GM12874 (cell line): Measurements from ENCODE around the gene PPAN.

Source experiments
- CTCF ChIP-seq: IDR thresholded peaks from 2 replicates; pipeline ENCODE4 v1.5.1; 2011; ENCODE audit warnings: low read depth, mild to moderate bottlenecking, control low read depth, low read length, moderate library complexity; ENCODE audit not compliant: insufficient read depth

The PPAN gene

DNA sequence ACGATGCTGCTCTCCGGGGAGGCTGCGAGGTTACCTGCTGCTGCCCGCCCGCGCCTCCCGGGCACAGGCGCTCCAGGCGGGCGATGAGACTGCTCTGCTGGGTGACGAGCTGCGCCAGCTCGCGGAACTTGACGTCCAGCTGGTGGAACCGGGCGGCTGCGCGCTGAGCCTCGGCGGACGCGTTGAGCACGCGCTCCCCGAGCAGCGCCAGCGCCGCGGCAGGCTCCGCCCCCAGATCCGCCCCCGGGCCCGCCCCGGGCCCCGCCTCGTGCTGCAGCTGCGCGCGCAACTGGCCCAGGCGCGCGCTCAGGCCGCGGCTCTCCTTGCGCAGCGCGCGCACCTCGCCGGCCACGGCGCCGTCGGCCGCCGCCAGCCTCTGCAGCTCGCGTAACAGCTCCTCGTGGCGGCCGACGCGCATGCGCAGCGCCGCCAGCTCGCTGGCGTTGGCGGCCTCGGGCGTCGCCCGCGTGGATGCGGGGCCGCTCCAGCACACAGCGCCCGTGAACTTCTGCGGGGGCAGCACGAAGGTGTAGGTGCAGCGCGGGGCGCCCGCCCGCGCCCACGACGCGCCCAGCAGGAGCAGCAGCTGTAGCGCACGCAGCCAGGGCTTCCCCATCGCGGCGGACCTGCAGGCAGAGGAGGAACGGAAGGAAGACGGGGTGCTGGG lies 10.1 kb upstream of the PPAN start:
- no peak for TF ChIP-seq CTCF

DNA sequence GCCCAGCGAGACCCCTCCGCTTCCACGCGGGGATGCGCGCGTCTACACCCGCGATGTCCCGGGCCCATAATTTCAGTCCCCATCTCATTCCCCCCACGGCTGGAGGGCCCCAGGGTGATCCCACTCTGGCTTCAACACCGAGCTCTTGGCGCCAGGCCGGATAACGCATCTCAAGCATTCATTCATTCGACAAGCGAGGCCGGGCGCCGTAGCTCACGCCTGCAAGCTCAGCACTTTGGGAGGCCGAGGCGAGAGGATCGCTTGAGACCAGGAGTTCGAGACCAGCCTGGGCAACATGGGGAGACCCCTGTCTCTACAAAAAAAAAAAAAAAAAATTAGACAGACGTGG lies 9.6 kb upstream of the PPAN start:
- no peak for TF ChIP-seq CTCF

GRCh38 chr19:10100163-10100785 lies 5.9 kb upstream of the PPAN start:
- TF ChIP-seq CTCF: no peak

- TF ChIP-seq CTCF: no peak
Measured at GRCh38 chr19:10102787-10103236, 3.4 kb upstream of the PPAN start.

DNA sequence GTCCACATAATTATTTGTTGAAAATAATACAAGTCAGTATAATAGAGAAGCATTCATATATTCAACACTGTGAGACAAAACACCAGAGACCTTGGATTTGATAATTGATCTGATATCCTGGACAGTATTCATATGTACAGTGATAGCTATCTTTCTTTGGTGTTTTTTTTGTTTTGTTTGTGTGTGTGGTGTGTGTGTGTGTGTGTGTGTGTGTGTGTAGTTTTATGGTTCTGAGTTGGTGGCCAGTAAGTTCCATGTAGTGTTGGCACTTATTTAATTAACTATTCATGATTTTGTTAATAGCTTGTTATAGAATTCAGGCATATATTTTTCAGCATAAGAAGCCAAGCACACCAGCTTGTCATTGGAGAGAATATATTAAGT lies 2.0 kb upstream of the PPAN start:
- TF ChIP-seq CTCF: no peak

DNA sequence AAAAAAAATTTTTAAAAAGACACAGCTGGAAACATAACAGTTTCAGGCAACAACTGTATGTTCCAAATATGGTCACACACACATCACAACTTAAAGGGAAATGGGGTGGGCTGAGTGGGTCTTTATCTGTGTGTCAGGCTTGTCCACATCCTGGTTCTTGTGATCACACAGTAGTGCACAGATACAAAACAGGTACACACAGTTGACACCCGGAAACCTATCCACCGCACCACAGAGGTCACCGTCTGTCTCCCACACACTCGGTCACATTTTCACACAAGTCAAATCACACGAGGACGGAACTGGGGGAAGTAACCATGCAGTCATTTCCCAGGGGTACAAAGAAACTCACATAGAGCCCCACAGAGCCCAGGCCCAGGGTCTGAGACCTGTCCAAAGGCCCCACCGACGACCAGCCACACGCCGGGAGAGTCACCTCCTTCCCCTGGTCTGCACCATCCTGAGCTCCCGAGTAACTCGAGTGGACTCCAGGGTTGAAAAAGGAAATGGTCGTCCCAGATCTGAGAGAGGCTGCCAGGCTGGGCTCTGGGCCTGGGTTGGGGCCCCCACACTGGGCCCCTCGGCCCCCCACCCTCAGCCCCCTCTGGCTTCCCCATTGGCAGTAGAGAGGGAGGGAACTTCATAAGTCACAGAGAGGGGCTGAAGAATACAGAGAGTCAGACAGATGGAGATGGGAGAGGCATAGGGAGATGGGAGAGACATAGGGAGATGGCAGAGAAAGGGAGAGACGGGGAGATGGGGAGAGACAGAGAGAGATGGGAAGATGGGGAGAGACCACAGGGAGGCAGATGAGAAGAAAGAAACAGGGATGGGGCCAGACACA lies 1.3 kb upstream of the PPAN start:
- TF ChIP-seq CTCF: no peak

DNA sequence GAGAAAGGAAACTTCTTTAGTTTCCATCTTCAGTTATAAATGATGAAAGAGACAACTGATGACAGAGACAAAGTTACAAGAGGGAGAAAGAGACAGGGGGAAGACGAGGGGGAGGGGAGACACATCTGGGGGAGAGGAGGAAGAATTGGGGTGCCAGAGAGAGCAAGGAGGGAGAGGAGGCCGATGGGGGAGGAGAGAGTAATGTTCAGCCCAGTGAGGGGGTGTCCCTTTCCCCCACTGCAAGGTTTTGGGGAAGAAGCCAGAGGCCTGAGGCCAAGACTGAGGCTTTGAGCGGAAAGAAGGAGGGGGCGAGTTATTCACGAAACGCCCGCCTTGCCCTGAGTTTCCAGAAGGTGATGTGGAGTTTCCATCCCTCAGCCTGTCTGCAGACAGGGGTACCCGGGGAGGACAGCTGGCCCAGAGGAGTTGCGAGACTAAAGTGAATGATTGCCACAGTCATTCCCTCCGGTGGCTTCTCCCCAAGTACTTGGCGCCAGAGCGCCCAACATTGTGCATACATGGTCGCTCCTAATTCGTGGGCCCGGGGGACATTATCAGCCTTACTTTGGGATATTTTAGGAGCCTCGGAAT lies 558 bp upstream of the PPAN start:
- no peak for TF ChIP-seq CTCF
